ENCODE measurements around the gene DCUN1D1. TPM values are rescaled to one million over a fixed set of nuclear protein-coding genes. Genes with fewer than 3 reads are reported as not detected.

DCUN1D1 gene
- total RNA-seq, 4 donors from 2014 or later = 31.1 to 41.1 (median 34.0) TPM

DNA sequence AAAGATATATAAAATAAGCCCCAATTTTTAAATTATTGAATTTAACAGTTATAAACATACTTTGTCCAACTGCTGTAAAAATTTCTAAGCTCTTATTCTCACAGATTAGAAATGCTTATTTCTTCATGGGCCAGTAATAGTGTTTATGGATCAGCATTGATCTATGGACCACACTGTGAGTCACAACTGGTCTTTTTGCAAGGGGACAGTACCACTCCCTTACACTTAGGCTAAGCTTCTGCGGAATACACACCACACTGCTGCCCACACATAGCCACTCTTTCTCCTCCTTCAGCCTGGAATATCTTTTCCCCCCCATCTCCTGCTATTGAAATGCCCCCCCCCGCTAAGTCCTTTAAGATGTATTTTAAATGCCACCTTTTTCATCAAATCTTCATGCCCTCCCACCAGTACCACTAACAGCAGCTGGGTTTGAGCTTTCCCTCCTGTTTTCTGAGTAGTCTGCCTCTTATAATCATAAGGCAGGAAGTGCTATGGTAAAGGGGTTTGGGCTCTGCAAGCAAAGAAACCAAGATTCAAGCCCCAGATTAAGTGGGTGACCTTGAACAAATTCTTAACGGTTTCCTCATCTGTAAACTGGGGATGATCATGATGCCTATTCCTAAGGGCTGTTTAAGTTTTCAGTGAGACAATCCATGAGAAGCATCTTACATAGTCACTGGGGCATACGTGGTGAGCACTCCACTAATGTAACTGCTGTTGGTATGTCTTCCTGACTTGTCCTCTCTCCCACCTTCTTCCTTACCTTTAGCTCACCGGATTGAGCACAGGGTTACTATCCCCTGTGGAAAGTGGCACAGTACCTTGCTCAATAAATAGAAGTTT, 69.2 kb downstream of the DCUN1D1 start:
- H3K4me3 ChIP-seq = no peak overlapping the region
- WGBS = 88% methylated on average over 5 of the region's 5 CpGs
- no peaks in the 10 kb centered on the region for H3K9me3 ChIP-seq
- DNase-seq (ENCODE audit: extremely low spot score) = no peak
- intact Hi-C loops (cut with DNase I) = no loop called here
- TF ChIP-seq, protein P1, sequence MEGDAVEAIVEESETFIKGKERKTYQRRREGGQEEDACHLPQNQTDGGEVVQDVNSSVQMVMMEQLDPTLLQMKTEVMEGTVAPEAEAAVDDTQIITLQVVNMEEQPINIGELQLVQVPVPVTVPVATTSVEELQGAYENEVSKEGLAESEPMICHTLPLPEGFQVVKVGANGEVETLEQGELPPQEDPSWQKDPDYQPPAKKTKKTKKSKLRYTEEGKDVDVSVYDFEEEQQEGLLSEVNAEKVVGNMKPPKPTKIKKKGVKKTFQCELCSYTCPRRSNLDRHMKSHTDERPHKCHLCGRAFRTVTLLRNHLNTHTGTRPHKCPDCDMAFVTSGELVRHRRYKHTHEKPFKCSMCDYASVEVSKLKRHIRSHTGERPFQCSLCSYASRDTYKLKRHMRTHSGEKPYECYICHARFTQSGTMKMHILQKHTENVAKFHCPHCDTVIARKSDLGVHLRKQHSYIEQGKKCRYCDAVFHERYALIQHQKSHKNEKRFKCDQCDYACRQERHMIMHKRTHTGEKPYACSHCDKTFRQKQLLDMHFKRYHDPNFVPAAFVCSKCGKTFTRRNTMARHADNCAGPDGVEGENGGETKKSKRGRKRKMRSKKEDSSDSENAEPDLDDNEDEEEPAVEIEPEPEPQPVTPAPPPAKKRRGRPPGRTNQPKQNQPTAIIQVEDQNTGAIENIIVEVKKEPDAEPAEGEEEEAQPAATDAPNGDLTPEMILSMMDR (IDR thresholded peaks at IDR 0.05) = no peak
- TF ChIP-seq POLR2A (IDR thresholded peaks at IDR 0.05; ENCODE audit: low read depth) (no peak), EP300 (IDR thresholded peaks at IDR 0.05) (no peak), POLR2AphosphoS5 (IDR thresholded peaks at IDR 0.05) (no peak)
- H3K4me1 ChIP-seq = peaks cover 0 to 5% (median 0%) of the 10 kb centered on the region in 4 donors
- no peak overlapping the region for H3K27ac ChIP-seq (replicated peaks in 1 of 4)
- H3K27me3 ChIP-seq = no peaks in the 10 kb centered on the region
- peaks cover 4 to 47% (median 36%) of the 10 kb centered on the region in 4 donors for H3K36me3 ChIP-seq

DNA sequence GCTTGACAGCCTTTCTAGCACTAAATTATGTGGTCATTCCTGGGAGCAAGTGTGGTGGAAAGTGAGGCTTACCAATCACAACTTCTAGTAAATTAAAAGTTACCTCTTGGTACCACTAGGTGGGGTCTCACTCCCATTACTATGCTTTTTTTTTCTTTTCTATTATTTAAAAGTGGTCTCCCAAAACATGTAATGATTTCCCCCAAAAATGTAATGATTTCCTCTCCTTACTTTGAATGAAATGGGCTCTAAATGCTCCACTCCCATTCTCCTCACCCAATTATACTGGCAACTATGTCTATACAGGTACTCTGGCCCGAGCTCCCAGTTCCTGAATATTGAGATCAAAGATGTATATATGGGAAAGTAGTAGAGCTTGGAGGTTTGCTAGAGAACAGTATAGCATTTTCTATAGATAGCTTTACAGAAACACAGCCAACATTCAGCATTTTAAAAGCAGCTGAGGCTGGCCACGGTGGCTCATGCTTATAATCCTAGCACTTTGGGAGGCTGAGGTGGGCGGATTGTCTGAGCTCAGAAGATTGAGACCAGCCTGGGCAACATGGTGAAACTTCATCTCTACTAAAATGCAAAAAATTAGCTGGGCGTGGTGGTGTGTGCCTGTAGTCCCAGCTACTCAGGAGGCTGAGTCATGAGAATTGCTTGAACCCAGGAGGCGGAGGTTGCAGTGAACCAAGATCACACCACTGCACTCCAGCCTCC, 70.9 kb downstream of the DCUN1D1 start:
- no peak overlapping the region for H3K27ac ChIP-seq (replicated peaks in 1 of 4)
- DNase-seq (ENCODE audit: extremely low spot score) = no peak
- H3K4me1 ChIP-seq = peaks cover 0 to 5% (median 0%) of the 10 kb centered on the region in 4 donors
- no peaks in the 10 kb centered on the region for H3K27me3 ChIP-seq
- peaks cover 5 to 42% (median 34%) of the 10 kb centered on the region in 4 donors for H3K36me3 ChIP-seq
- intact Hi-C loops (cut with DNase I) = no loop called here
- TF ChIP-seq EP300 (IDR thresholded peaks at IDR 0.05) (no peak), POLR2A (IDR thresholded peaks at IDR 0.05; ENCODE audit: low read depth) (no peak), POLR2AphosphoS5 (IDR thresholded peaks at IDR 0.05) (no peak)
- TF ChIP-seq, protein P1 (IDR thresholded peaks at IDR 0.05) = peak in 1 of 3 experiments; percentile 42
- no peaks in the 10 kb centered on the region for H3K9me3 ChIP-seq
- WGBS = 99% methylated on average over 5 of the region's 5 CpGs
- no peak overlapping the region for H3K4me3 ChIP-seq

GRCh38 chr3:182908471-182908870, 71.9 kb downstream of the DCUN1D1 start:
- Histone ChIP-seq H3K36me3 (peaks cover 5 to 39% (median 28%) of the 10 kb centered on the region in 4 donors), H3K4me3 (no peak overlapping the region), H3K9me3 (no peaks in the 10 kb centered on the region), H3K27ac (replicated peaks in 1 of 4) (no peak overlapping the region), H3K27me3 (no peaks in the 10 kb centered on the region), H3K4me1 (peaks cover 0 to 5% (median 0%) of the 10 kb centered on the region in 4 donors)
- TF ChIP-seq EP300 (IDR thresholded peaks at IDR 0.05) = no peak
- no peak for DNase-seq (ENCODE audit: extremely low spot score)
- intact Hi-C loops (cut with DNase I) = no loop called here
- WGBS = 77% methylated on average over 1 of the region's 1 CpG

GRCh38 chr3:182906036-182906435, 74.3 kb downstream of the DCUN1D1 start:
- no peak overlapping the region for H3K4me3 ChIP-seq
- no peaks in the 10 kb centered on the region for H3K27me3 ChIP-seq
- peaks cover 5 to 45% (median 28%) of the 10 kb centered on the region in 4 donors for H3K36me3 ChIP-seq
- no peak for TF ChIP-seq EP300 (IDR thresholded peaks at IDR 0.05)
- TF ChIP-seq, protein P1 (IDR thresholded peaks at IDR 0.05) = no peak
- no peak for TF ChIP-seq POLR2A (IDR thresholded peaks at IDR 0.05; ENCODE audit: low read depth)
- TF ChIP-seq POLR2AphosphoS5 (IDR thresholded peaks at IDR 0.05) = no peak
- H3K4me1 ChIP-seq = no peaks in the 10 kb centered on the region
- H3K27ac ChIP-seq (replicated peaks in 1 of 4) = no peak overlapping the region
- intact Hi-C loops (cut with DNase I) = no loop called here
- DNase-seq (ENCODE audit: extremely low spot score) = no peak
- no peaks in the 10 kb centered on the region for H3K9me3 ChIP-seq
- WGBS = 83% methylated on average over 1 of the region's 1 CpG

GRCh38 chr3:182905623-182906022, 74.7 kb downstream of the DCUN1D1 start:
- 99% methylated on average over 4 of the region's 4 CpGs for WGBS
- H3K36me3 ChIP-seq = peaks cover 5 to 43% (median 28%) of the 10 kb centered on the region in 4 donors
- intact Hi-C loops (cut with DNase I) = no loop called here
- H3K4me1 ChIP-seq = no peaks in the 10 kb centered on the region
- H3K9me3 ChIP-seq = no peaks in the 10 kb centered on the region
- TF ChIP-seq EP300 (IDR thresholded peaks at IDR 0.05) = no peak
- TF ChIP-seq POLR2A (IDR thresholded peaks at IDR 0.05; ENCODE audit: low read depth) = no peak
- TF ChIP-seq, protein P1 (IDR thresholded peaks at IDR 0.05) = no peak
- no peak for TF ChIP-seq POLR2AphosphoS5 (IDR thresholded peaks at IDR 0.05)
- no peaks in the 10 kb centered on the region for H3K27me3 ChIP-seq
- H3K4me3 ChIP-seq = no peak overlapping the region
- no peak for DNase-seq (ENCODE audit: extremely low spot score)
- H3K27ac ChIP-seq (replicated peaks in 1 of 4) = no peak overlapping the region

All from esophagus muscularis mucosa (tissue), 4 donors.